HG02610 (cell line): ENCODE data around the gene SLIT3.

Experiments
- ATAC-seq: cut with Tn5 transposase; IDR thresholded peaks from one replicate; pipeline ENCODE4 v1.9.1; 2021; ENCODE audit warnings: mild to moderate bottlenecking, moderate library complexity; ENCODE audit not compliant: unreplicated experiment

The SLIT3 gene

GRCh38 chr5:168790671-168791250, 510.2 kb downstream of the SLIT3 start:
- ATAC-seq: no peak

GRCh38 chr5:168790002-168790635, 510.8 kb downstream of the SLIT3 start:
- no peak for ATAC-seq

GRCh38 chr5:168788786-168789185, 512.2 kb downstream of the SLIT3 start:
- ATAC-seq: no peak

GRCh38 chr5:168788107-168788506, 512.8 kb downstream of the SLIT3 start:
- ATAC-seq: no peak

GRCh38 chr5:168786147-168786546, 514.8 kb downstream of the SLIT3 start:
- no peak for ATAC-seq

- no peak for ATAC-seq
These were observed 516.5 kb downstream of the SLIT3 start for GRCh38 chr5:168784454-168784853.

- ATAC-seq: no peak
These were observed 518.9 kb downstream of the SLIT3 start for GRCh38 chr5:168781941-168782571.

GRCh38 chr5:168780888-168781287, 520.1 kb downstream of the SLIT3 start:
- ATAC-seq: no peak

GRCh38 chr5:168779333-168779732, 521.6 kb downstream of the SLIT3 start:
- ATAC-seq: no peak

- no peak for ATAC-seq
These were observed 522.4 kb downstream of the SLIT3 start for GRCh38 chr5:168778536-168778935.

- no peak for ATAC-seq
These were observed 523.3 kb downstream of the SLIT3 start for GRCh38 chr5:168777651-168778050.

- ATAC-seq: no peak
These were observed 524.9 kb downstream of the SLIT3 start for GRCh38 chr5:168776070-168776469.

- ATAC-seq: no peak
These were observed 527.7 kb downstream of the SLIT3 start for GRCh38 chr5:168773226-168773625.

GRCh38 chr5:168772316-168772961, 528.5 kb downstream of the SLIT3 start:
- ATAC-seq: no peak

GRCh38 chr5:168771678-168772077, 529.3 kb downstream of the SLIT3 start:
- ATAC-seq: no peak

- no peak for ATAC-seq
These were observed 529.9 kb downstream of the SLIT3 start for GRCh38 chr5:168770996-168771395.

GRCh38 chr5:168770036-168770498, 530.9 kb downstream of the SLIT3 start:
- no peak for ATAC-seq

- ATAC-seq: no peak
These were observed 532.8 kb downstream of the SLIT3 start for GRCh38 chr5:168768172-168768571.

- ATAC-seq: no peak
These were observed 534.6 kb downstream of the SLIT3 start for GRCh38 chr5:168766426-168766700.

- no peak for ATAC-seq
These were observed 535.2 kb downstream of the SLIT3 start for GRCh38 chr5:168765551-168766425.

GRCh38 chr5:168765086-168765550, 535.8 kb downstream of the SLIT3 start:
- ATAC-seq: no peak
